Measurements from ENCODE around the gene GPRC5C. TPM values are rescaled to one million over a fixed set of nuclear protein-coding genes. Genes with fewer than 3 reads are reported as not detected.

GPRC5C gene
- total RNA-seq, 1 donor: 2.9 TPM

- no peaks in the 10 kb centered on the region for H3K4me1 ChIP-seq (ENCODE audit: insufficient read depth, low read length)
- no peak for DNase-seq (ENCODE audit: insufficient read length, low spot score, missing footprints)
- no peak overlapping the region for H2AFZ ChIP-seq (ENCODE audit: low read length)
- H3K4me2 ChIP-seq (ENCODE audit: insufficient read depth, low read length): no peak overlapping the region
- H3K36me3 ChIP-seq (ENCODE audit: insufficient read depth, low read length): no peaks in the 10 kb centered on the region
- no peak overlapping the region for H3K27ac ChIP-seq (ENCODE audit: low read depth, low read length)
- H3K4me3 ChIP-seq (ENCODE audit: insufficient read depth, low read length): no peak overlapping the region
- TF ChIP-seq, protein P1, sequence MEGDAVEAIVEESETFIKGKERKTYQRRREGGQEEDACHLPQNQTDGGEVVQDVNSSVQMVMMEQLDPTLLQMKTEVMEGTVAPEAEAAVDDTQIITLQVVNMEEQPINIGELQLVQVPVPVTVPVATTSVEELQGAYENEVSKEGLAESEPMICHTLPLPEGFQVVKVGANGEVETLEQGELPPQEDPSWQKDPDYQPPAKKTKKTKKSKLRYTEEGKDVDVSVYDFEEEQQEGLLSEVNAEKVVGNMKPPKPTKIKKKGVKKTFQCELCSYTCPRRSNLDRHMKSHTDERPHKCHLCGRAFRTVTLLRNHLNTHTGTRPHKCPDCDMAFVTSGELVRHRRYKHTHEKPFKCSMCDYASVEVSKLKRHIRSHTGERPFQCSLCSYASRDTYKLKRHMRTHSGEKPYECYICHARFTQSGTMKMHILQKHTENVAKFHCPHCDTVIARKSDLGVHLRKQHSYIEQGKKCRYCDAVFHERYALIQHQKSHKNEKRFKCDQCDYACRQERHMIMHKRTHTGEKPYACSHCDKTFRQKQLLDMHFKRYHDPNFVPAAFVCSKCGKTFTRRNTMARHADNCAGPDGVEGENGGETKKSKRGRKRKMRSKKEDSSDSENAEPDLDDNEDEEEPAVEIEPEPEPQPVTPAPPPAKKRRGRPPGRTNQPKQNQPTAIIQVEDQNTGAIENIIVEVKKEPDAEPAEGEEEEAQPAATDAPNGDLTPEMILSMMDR (IDR thresholded peaks at IDR 0.05; ENCODE audit: extremely low read depth, low read depth, low read length): no peak
- no peaks in the 10 kb centered on the region for H3K9me3 ChIP-seq (ENCODE audit: low read depth, low read length)
- no peaks in the 10 kb centered on the region for H4K20me1 ChIP-seq (ENCODE audit: insufficient read depth, low read length)
- no peaks in the 10 kb centered on the region for H3K27me3 ChIP-seq (ENCODE audit: insufficient read depth, low read length)
- H3K79me2 ChIP-seq (ENCODE audit: insufficient read depth, low read length): no peaks in the 10 kb centered on the region
Measured at GRCh38 chr17:74394275-74394950, 37.5 kb upstream of the GPRC5C start.

DNA sequence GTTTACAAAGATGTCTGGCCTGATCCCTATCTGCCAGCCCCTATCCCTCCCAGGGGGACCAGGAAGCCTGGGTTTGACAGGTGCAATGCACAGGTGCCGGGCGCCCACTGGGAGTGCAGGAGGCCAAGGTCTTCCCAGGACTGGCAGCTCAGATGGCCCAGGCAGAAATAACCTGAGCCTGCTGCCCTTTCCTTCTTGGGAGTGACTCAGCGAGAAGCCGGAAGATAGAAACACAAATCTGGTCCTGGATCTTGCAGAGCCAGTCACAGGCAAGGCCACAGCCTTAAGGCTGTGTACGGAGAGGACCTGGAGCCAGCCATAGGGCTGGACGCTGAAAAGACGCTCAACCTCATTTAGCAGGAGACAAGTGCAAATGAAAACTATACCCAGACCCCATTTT lies 36.9 kb upstream of the GPRC5C start:
- H3K79me2 ChIP-seq (ENCODE audit: insufficient read depth, low read length): no peaks in the 10 kb centered on the region
- no peak overlapping the region for H3K4me2 ChIP-seq (ENCODE audit: insufficient read depth, low read length)
- no peaks in the 10 kb centered on the region for H3K9me3 ChIP-seq (ENCODE audit: low read depth, low read length)
- H3K27ac ChIP-seq (ENCODE audit: low read depth, low read length): no peak overlapping the region
- no peaks in the 10 kb centered on the region for H4K20me1 ChIP-seq (ENCODE audit: insufficient read depth, low read length)
- TF ChIP-seq, protein P1 (IDR thresholded peaks at IDR 0.05; ENCODE audit: extremely low read depth, low read depth, low read length): no peak
- peak; percentile 50 for DNase-seq (ENCODE audit: insufficient read length, low spot score, missing footprints)
- H3K4me3 ChIP-seq (ENCODE audit: insufficient read depth, low read length): no peak overlapping the region
- H3K36me3 ChIP-seq (ENCODE audit: insufficient read depth, low read length): no peaks in the 10 kb centered on the region
- no peaks in the 10 kb centered on the region for H3K4me1 ChIP-seq (ENCODE audit: insufficient read depth, low read length)
- no peaks in the 10 kb centered on the region for H3K27me3 ChIP-seq (ENCODE audit: insufficient read depth, low read length)
- H2AFZ ChIP-seq (ENCODE audit: low read length): no peak overlapping the region

- Histone ChIP-seq H3K9me3 (ENCODE audit: low read depth, low read length) (no peaks in the 10 kb centered on the region), H3K27ac (ENCODE audit: low read depth, low read length) (no peak overlapping the region), H2AFZ (ENCODE audit: low read length) (no peak overlapping the region), H3K4me3 (ENCODE audit: insufficient read depth, low read length) (no peak overlapping the region), H3K36me3 (ENCODE audit: insufficient read depth, low read length) (no peaks in the 10 kb centered on the region), H3K4me2 (ENCODE audit: insufficient read depth, low read length) (no peak overlapping the region), H4K20me1 (ENCODE audit: insufficient read depth, low read length) (no peaks in the 10 kb centered on the region), H3K79me2 (ENCODE audit: insufficient read depth, low read length) (no peaks in the 10 kb centered on the region), H3K27me3 (ENCODE audit: insufficient read depth, low read length) (no peaks in the 10 kb centered on the region), H3K4me1 (ENCODE audit: insufficient read depth, low read length) (no peaks in the 10 kb centered on the region)
- TF ChIP-seq, protein P1 (IDR thresholded peaks at IDR 0.05; ENCODE audit: extremely low read depth, low read depth, low read length): no peak
- DNase-seq (ENCODE audit: insufficient read length, low spot score, missing footprints): no peak
Measured at GRCh38 chr17:74396567-74396966, 35.3 kb upstream of the GPRC5C start.

DNA sequence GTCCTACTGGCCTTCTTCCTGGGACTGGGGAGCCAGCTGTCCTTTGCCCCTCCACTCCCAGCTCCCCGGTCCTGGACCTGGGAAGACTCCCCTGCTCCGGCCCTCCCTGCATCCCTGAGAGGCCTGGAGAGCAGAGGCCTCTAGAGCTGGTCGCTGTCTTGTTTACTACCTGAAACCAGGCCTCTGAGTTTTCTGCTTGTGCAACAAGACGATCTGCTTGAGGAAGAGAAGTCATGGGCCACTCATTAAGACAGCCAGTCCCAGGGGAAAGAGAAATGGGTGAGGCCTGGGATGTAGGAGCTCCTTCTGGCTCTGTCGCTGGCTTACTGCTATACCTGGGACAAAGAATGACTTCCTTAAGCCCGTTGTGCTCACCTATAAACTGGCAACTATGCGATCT lies 29.8 kb upstream of the GPRC5C start:
- Histone ChIP-seq H4K20me1 (ENCODE audit: insufficient read depth, low read length) (no peaks in the 10 kb centered on the region), H3K4me3 (ENCODE audit: insufficient read depth, low read length) (no peak overlapping the region), H3K4me2 (ENCODE audit: insufficient read depth, low read length) (no peak overlapping the region), H2AFZ (ENCODE audit: low read length) (no peak overlapping the region), H3K36me3 (ENCODE audit: insufficient read depth, low read length) (no peaks in the 10 kb centered on the region), H3K27me3 (ENCODE audit: insufficient read depth, low read length) (no peaks in the 10 kb centered on the region), H3K79me2 (ENCODE audit: insufficient read depth, low read length) (no peaks in the 10 kb centered on the region), H3K4me1 (ENCODE audit: insufficient read depth, low read length) (no peaks in the 10 kb centered on the region), H3K9me3 (ENCODE audit: low read depth, low read length) (no peaks in the 10 kb centered on the region), H3K27ac (ENCODE audit: low read depth, low read length) (no peak overlapping the region)
- TF ChIP-seq, protein P1 (IDR thresholded peaks at IDR 0.05; ENCODE audit: extremely low read depth, low read depth, low read length): no peak
- DNase-seq (ENCODE audit: insufficient read length, low spot score, missing footprints): no peak
